Glutamatergic neuron (in vitro differentiated cells): Measurements from ENCODE around the gene PSIP1. TPM values are rescaled to one million over a fixed set of nuclear protein-coding genes. Genes with fewer than 3 reads are reported as not detected.
A peak's percentile ranks its signal among the peaks of the same experiment; 100 is the strongest.

ENCODE experiments used
- DNase-seq: peaks from one replicate; pipeline ENCODE4 v3.0.0; 2022
- H3K27ac Mint-ChIP-seq: one replicate; pipeline ENCODE4 v1.8.0; 2020; ENCODE audit warnings: mild to moderate bottlenecking, mixed read lengths, inconsistent platforms; ENCODE audit not compliant: unreplicated experiment
- H3K27me3 Mint-ChIP-seq: one replicate; pipeline ENCODE4 v1.8.0; 2020; ENCODE audit warnings: mild to moderate bottlenecking, moderate library complexity, mixed read lengths, inconsistent platforms; ENCODE audit not compliant: unreplicated experiment
- H3K36me3 Mint-ChIP-seq: one replicate; pipeline ENCODE4 v1.8.0; 2020; ENCODE audit warnings: mild to moderate bottlenecking, mixed read lengths, inconsistent platforms; ENCODE audit not compliant: unreplicated experiment
- H3K4me1 Mint-ChIP-seq: one replicate; pipeline ENCODE4 v1.8.0; 2020; ENCODE audit warnings: mild to moderate bottlenecking, low read depth, mixed read lengths, inconsistent platforms; ENCODE audit not compliant: unreplicated experiment
- H3K4me3 Mint-ChIP-seq: one replicate; pipeline ENCODE4 v1.8.0; 2020; ENCODE audit warnings: mild to moderate bottlenecking, mixed read lengths, inconsistent platforms; ENCODE audit not compliant: unreplicated experiment
- H3K9me3 Mint-ChIP-seq: one replicate; pipeline ENCODE4 v1.8.0; 2020; ENCODE audit warnings: mild to moderate bottlenecking, moderate library complexity, mixed read lengths, inconsistent platforms; ENCODE audit not compliant: unreplicated experiment
- CTCF ChIP-seq: fragments of 200-600 bp; sonication (generic); IDR thresholded peaks from one replicate; pipeline ENCODE4 v1.5.0; 2021; ENCODE audit not compliant: partially characterized antibody, unreplicated experiment
- long read RNA-seq: library from polyadenylated mRNA; unstranded; transcript quantifications from one replicate; pipeline ENCODE4 v2.0.0, GENCODE V29; 2020; ENCODE audit not compliant: unreplicated experiment
- total RNA-seq: library from RNA; stranded (reverse); fragmentation: NEBNext Ultra II Directional; extraction: Animal tissue kit (Norgen Biotek cat#: 25700); gene quantifications from one replicate; pipeline ENCODE4 v1.2.1, GENCODE V29; 2021; ENCODE audit not compliant: unreplicated experiment

The PSIP1 gene
- 114 TPM for total RNA-seq
- long read RNA-seq, transcript PSIP1-204 (16 exons, 3,364 nt): major isoform, 6 of 67 reads
- long read RNA-seq, partial matches to known transcripts: 37 of 67 reads
- long read RNA-seq, other reads (novel, unspliced or antisense): 19 of 67 reads

DNA sequence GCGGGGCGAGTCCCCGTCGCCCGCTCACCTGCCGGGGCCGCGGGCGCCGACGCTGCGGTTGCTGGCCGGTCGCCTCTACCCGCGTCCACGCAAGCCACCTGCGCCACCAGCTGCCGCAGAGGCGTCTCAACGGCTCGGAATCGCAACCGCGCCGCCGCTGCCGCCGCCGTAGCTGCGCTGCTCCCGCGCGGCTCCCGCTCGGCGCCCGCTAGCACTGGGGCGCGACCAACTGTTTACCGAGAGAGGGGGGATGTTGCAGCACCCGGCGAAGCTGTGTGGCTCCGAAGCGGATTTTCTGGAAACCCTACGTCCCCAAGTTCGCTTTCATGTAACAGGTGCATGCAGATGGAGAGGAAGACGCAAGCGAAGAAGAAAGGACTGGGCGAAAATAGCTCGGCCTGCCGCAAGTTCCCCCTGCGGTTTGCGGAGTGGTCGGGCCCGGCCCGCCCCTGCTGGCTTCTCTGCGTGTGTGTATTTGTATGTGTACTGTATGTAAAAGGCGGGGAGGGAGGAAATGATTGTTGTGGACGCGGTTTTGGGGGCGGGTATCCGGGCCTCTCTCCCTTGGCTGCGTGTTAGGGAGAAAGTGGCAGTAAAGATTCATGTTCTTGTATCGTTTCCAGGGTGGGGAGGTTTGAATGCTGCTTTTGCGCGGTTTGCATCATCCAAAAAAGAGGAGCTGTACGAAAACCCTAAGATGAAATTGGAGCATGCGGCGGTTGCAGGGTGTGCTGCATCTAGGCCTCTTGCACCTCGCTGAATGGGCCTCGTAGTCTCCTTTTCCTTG, at the start of gene PSIP1:
Gene PSIP1 (minus strand): TSS at position 182 of the 787 bp plus-strand sequence. CDS start 782 bp downstream, outside the sequence.
- Mint-ChIP-seq H3K36me3 (no peaks in the 10 kb centered on the region), H3K4me3 (peak within 1 kb of the TSS; percentile 94), H3K27me3 (peaks cover 8% of the 10 kb centered on the region), H3K9me3 (peaks cover 11% of the 10 kb centered on the region), H3K27ac (peak within 1 kb of the TSS; percentile 100), H3K4me1 (peaks cover 12% of the 10 kb centered on the region)
- DNase-seq: peak; percentile 85
- peak; percentile 61 for TF ChIP-seq CTCF

GRCh38 chr9:15553528-15553898, 42.7 kb upstream of the PSIP1 start:
- Mint-ChIP-seq H3K4me3 (peak overlapping the region; percentile 96), H3K27ac (no peak overlapping the region), H3K36me3 (no peaks in the 10 kb centered on the region), H3K4me1 (no peaks in the 10 kb centered on the region), H3K9me3 (peaks cover 9% of the 10 kb centered on the region), H3K27me3 (peaks cover 3% of the 10 kb centered on the region)
- no peak for TF ChIP-seq CTCF
- DNase-seq: no peak

- peak; percentile 91 for DNase-seq
- Mint-ChIP-seq H3K27me3 (peaks cover 3% of the 10 kb centered on the region), H3K9me3 (peaks cover 9% of the 10 kb centered on the region), H3K36me3 (no peaks in the 10 kb centered on the region), H3K27ac (peak within 1 kb of the TSS; percentile 97), H3K4me3 (peak within 1 kb of the TSS; percentile 96), H3K4me1 (no peaks in the 10 kb centered on the region)
- TF ChIP-seq CTCF: no peak
These were observed 42.1 kb upstream of the PSIP1 start, which contains the start of gene CCDC171 for GRCh38 chr9:15552636-15553527. TSS of gene CCDC171 (plus strand) at chr9:15553043. CDS start at chr9:15564089, 11,046 bp downstream.

GRCh38 chr9:15549611-15550010, 38.8 kb upstream of the PSIP1 start:
- H3K4me3 Mint-ChIP-seq: no peak overlapping the region
- TF ChIP-seq CTCF: no peak
- peaks cover 9% of the 10 kb centered on the region for H3K9me3 Mint-ChIP-seq
- H3K36me3 Mint-ChIP-seq: no peaks in the 10 kb centered on the region
- no peak overlapping the region for H3K27ac Mint-ChIP-seq
- peaks cover 2% of the 10 kb centered on the region for H3K27me3 Mint-ChIP-seq
- no peaks in the 10 kb centered on the region for H3K4me1 Mint-ChIP-seq
- DNase-seq: no peak
